Measurements from ENCODE around the gene SSB. TPM values are rescaled to one million over a fixed set of nuclear protein-coding genes. Genes with fewer than 3 reads are reported as not detected.

The SSB gene
- total RNA-seq, 1 donor from 2014 or later: 111 TPM

GRCh38 chr2:169768262-169768995, 30.2 kb upstream of the SSB start:
- H3K4me1 Mint-ChIP-seq (ENCODE audit: low read depth): peaks cover 9% of the 10 kb centered on the region
- H3K4me3 Mint-ChIP-seq (ENCODE audit: low read depth): peak overlapping the region; percentile 70
- H3K27ac Mint-ChIP-seq: no peak overlapping the region
- H3K36me3 Mint-ChIP-seq (ENCODE audit: low read depth): no peaks in the 10 kb centered on the region
- no peaks in the 10 kb centered on the region for H3K9me3 Mint-ChIP-seq
- no peak for DNase-seq (ENCODE audit: low spot score)
- peaks cover 13% of the 10 kb centered on the region for H3K27me3 Mint-ChIP-seq (ENCODE audit: low read depth)
- intact Hi-C loops (cut with micrococcal nuclease): no loop called here

GRCh38 chr2:169771021-169771420, 27.6 kb upstream of the SSB start:
- Mint-ChIP-seq H3K4me3 (ENCODE audit: low read depth) (no peak overlapping the region), H3K4me1 (ENCODE audit: low read depth) (peaks cover 12% of the 10 kb centered on the region), H3K27ac (no peak overlapping the region), H3K27me3 (ENCODE audit: low read depth) (peaks cover 13% of the 10 kb centered on the region), H3K36me3 (ENCODE audit: low read depth) (no peaks in the 10 kb centered on the region), H3K9me3 (no peaks in the 10 kb centered on the region)
- intact Hi-C loops (cut with micrococcal nuclease): no loop called here
- no peak for DNase-seq (ENCODE audit: low spot score)

- intact Hi-C loops (cut with micrococcal nuclease): no loop called here
- H3K27ac Mint-ChIP-seq: no peak overlapping the region
- peaks cover 12% of the 10 kb centered on the region for H3K4me1 Mint-ChIP-seq (ENCODE audit: low read depth)
These were observed 27.1 kb upstream of the SSB start for GRCh38 chr2:169771612-169772011.

GRCh38 chr2:169772651-169773050, 26.0 kb upstream of the SSB start:
- DNase-seq (ENCODE audit: low spot score): no peak
- Mint-ChIP-seq H3K9me3 (no peaks in the 10 kb centered on the region), H3K36me3 (ENCODE audit: low read depth) (no peaks in the 10 kb centered on the region), H3K27me3 (ENCODE audit: low read depth) (peaks cover 11% of the 10 kb centered on the region), H3K27ac (no peak overlapping the region), H3K4me1 (ENCODE audit: low read depth) (peaks cover 6% of the 10 kb centered on the region), H3K4me3 (ENCODE audit: low read depth) (no peak overlapping the region)
- intact Hi-C loops (cut with micrococcal nuclease): no loop called here

More at GRCh38 chr2:169771612-169772011, 27.1 kb upstream of the SSB start:
- H3K4me3 Mint-ChIP-seq (ENCODE audit: low read depth): no peak overlapping the region
- H3K36me3 Mint-ChIP-seq (ENCODE audit: low read depth): no peaks in the 10 kb centered on the region
- no peaks in the 10 kb centered on the region for H3K9me3 Mint-ChIP-seq
- DNase-seq (ENCODE audit: low spot score): no peak
- H3K27me3 Mint-ChIP-seq (ENCODE audit: low read depth): peaks cover 13% of the 10 kb centered on the region

- Mint-ChIP-seq H3K27me3 (ENCODE audit: low read depth) (peaks cover 7% of the 10 kb centered on the region), H3K9me3 (no peaks in the 10 kb centered on the region), H3K27ac (no peak overlapping the region), H3K4me1 (ENCODE audit: low read depth) (peaks cover 7% of the 10 kb centered on the region), H3K36me3 (ENCODE audit: low read depth) (no peaks in the 10 kb centered on the region), H3K4me3 (ENCODE audit: low read depth) (no peak overlapping the region)
- no peak for DNase-seq (ENCODE audit: low spot score)
- intact Hi-C loops (cut with micrococcal nuclease): no loop called here
These were observed 23.3 kb upstream of the SSB start for GRCh38 chr2:169775354-169775753.

- Mint-ChIP-seq H3K27me3 (ENCODE audit: low read depth) (peaks cover 7% of the 10 kb centered on the region), H3K4me1 (ENCODE audit: low read depth) (peaks cover 7% of the 10 kb centered on the region), H3K36me3 (ENCODE audit: low read depth) (no peaks in the 10 kb centered on the region), H3K27ac (peak overlapping the region; percentile 53), H3K9me3 (no peaks in the 10 kb centered on the region), H3K4me3 (ENCODE audit: low read depth) (no peak overlapping the region)
- intact Hi-C loops (cut with micrococcal nuclease): no loop called here
- no peak for DNase-seq (ENCODE audit: low spot score)
These were observed 22.9 kb upstream of the SSB start for GRCh38 chr2:169775765-169776164.

GRCh38 chr2:169776252-169776761, 22.4 kb upstream of the SSB start:
- intact Hi-C loops (cut with micrococcal nuclease): no loop called here
- Mint-ChIP-seq H3K36me3 (ENCODE audit: low read depth) (no peaks in the 10 kb centered on the region), H3K27ac (no peak overlapping the region), H3K9me3 (no peaks in the 10 kb centered on the region), H3K4me3 (ENCODE audit: low read depth) (no peak overlapping the region), H3K4me1 (ENCODE audit: low read depth) (peaks cover 7% of the 10 kb centered on the region), H3K27me3 (ENCODE audit: low read depth) (peaks cover 7% of the 10 kb centered on the region)
- no peak for DNase-seq (ENCODE audit: low spot score)

GRCh38 chr2:169778446-169778845, 20.2 kb upstream of the SSB start:
- peaks cover 7% of the 10 kb centered on the region for H3K4me1 Mint-ChIP-seq (ENCODE audit: low read depth)
- H3K4me3 Mint-ChIP-seq (ENCODE audit: low read depth): no peak overlapping the region
- DNase-seq (ENCODE audit: low spot score): no peak
- H3K27me3 Mint-ChIP-seq (ENCODE audit: low read depth): peaks cover 4% of the 10 kb centered on the region
- H3K36me3 Mint-ChIP-seq (ENCODE audit: low read depth): no peaks in the 10 kb centered on the region
- intact Hi-C loops (cut with micrococcal nuclease): no loop called here
- H3K9me3 Mint-ChIP-seq: no peaks in the 10 kb centered on the region
- no peak overlapping the region for H3K27ac Mint-ChIP-seq

GRCh38 chr2:169781249-169782013, 17.2 kb upstream of the SSB start:
- no peak overlapping the region for H3K4me3 Mint-ChIP-seq (ENCODE audit: low read depth)
- peaks cover 4% of the 10 kb centered on the region for H3K4me1 Mint-ChIP-seq (ENCODE audit: low read depth)
- intact Hi-C loops (cut with micrococcal nuclease): no loop called here
- H3K27ac Mint-ChIP-seq: no peak overlapping the region
- no peak for DNase-seq (ENCODE audit: low spot score)
- no peaks in the 10 kb centered on the region for H3K9me3 Mint-ChIP-seq
- H3K36me3 Mint-ChIP-seq (ENCODE audit: low read depth): no peaks in the 10 kb centered on the region
- peaks cover 4% of the 10 kb centered on the region for H3K27me3 Mint-ChIP-seq (ENCODE audit: low read depth)

- H3K4me3 Mint-ChIP-seq (ENCODE audit: low read depth): no peak overlapping the region
- no peak for DNase-seq (ENCODE audit: low spot score)
- no peak overlapping the region for H3K27ac Mint-ChIP-seq
- intact Hi-C loops (cut with micrococcal nuclease): no loop called here
- H3K36me3 Mint-ChIP-seq (ENCODE audit: low read depth): no peaks in the 10 kb centered on the region
- H3K27me3 Mint-ChIP-seq (ENCODE audit: low read depth): peaks cover 5% of the 10 kb centered on the region
- no peaks in the 10 kb centered on the region for H3K9me3 Mint-ChIP-seq
- H3K4me1 Mint-ChIP-seq (ENCODE audit: low read depth): peaks cover 4% of the 10 kb centered on the region
These were observed 16.2 kb upstream of the SSB start for GRCh38 chr2:169782513-169782912.

GRCh38 chr2:169790581-169790980, 8.1 kb upstream of the SSB start:
- Mint-ChIP-seq H3K36me3 (ENCODE audit: low read depth) (no peaks in the 10 kb centered on the region), H3K4me1 (ENCODE audit: low read depth) (peaks cover 5% of the 10 kb centered on the region), H3K9me3 (no peaks in the 10 kb centered on the region), H3K4me3 (ENCODE audit: low read depth) (no peak overlapping the region), H3K27me3 (ENCODE audit: low read depth) (peaks cover 30% of the 10 kb centered on the region), H3K27ac (no peak overlapping the region)
- DNase-seq (ENCODE audit: low spot score): no peak
- intact Hi-C loops (cut with micrococcal nuclease): loop anchor here (10.0 kb wide), 1 partner anchor 426 kb away; the partner anchor contains the start of gene LRP2

GRCh38 chr2:169795181-169795580, 3.5 kb upstream of the SSB start:
- intact Hi-C loops (cut with micrococcal nuclease): loop anchor here (10.0 kb wide), 1 partner anchor 430 kb away; the partner anchor contains the start of gene LRP2
- H3K36me3 Mint-ChIP-seq (ENCODE audit: low read depth): peaks cover 4% of the 10 kb centered on the region
- no peaks in the 10 kb centered on the region for H3K9me3 Mint-ChIP-seq
- H3K27ac Mint-ChIP-seq: no peak overlapping the region
- peaks cover 6% of the 10 kb centered on the region for H3K4me1 Mint-ChIP-seq (ENCODE audit: low read depth)
- H3K4me3 Mint-ChIP-seq (ENCODE audit: low read depth): no peak overlapping the region
- peaks cover 8% of the 10 kb centered on the region for H3K27me3 Mint-ChIP-seq (ENCODE audit: low read depth)
- no peak for DNase-seq (ENCODE audit: low spot score)

GRCh38 chr2:169796441-169796840, 2.2 kb upstream of the SSB start:
- intact Hi-C loops (cut with micrococcal nuclease): loop anchor here (10.0 kb wide), 1 partner anchor 432 kb away; the partner anchor contains the start of gene LRP2
- Mint-ChIP-seq H3K4me3 (ENCODE audit: low read depth) (no peak overlapping the region), H3K36me3 (ENCODE audit: low read depth) (peaks cover 10% of the 10 kb centered on the region), H3K9me3 (no peaks in the 10 kb centered on the region), H3K27me3 (ENCODE audit: low read depth) (peaks cover 8% of the 10 kb centered on the region), H3K4me1 (ENCODE audit: low read depth) (peaks cover 9% of the 10 kb centered on the region), H3K27ac (no peak overlapping the region)
- DNase-seq (ENCODE audit: low spot score): no peak
